HG03457 (cell line): Measurements from ENCODE around the gene TLE7.

ENCODE experiments used
- ATAC-seq: cut with Tn5 transposase; IDR thresholded peaks from one replicate; pipeline ENCODE4 v1.9.1; 2021; ENCODE audit warnings: moderate number of reproducible peaks; ENCODE audit not compliant: unreplicated experiment

The TLE7 gene

DNA sequence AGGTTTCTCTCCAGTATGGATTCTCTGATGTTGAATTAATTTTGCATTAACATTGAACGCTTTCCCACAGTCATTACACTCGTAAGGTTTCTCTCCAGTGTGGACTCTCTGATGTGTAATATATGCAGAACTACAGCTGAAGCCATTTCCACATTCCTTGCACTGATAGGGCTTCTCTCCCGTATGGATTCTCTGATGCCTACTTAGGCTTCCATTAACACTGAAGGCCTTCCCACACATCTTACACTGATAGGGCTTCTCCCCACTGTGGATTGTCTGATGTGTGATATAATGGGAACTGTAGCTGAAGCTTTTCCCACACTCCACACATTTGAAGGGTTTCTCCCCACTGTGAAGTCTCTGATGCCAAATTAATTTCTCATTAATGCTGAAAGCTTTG is 7.2 kb upstream of the TLE7 start:
- ATAC-seq: no peak

DNA sequence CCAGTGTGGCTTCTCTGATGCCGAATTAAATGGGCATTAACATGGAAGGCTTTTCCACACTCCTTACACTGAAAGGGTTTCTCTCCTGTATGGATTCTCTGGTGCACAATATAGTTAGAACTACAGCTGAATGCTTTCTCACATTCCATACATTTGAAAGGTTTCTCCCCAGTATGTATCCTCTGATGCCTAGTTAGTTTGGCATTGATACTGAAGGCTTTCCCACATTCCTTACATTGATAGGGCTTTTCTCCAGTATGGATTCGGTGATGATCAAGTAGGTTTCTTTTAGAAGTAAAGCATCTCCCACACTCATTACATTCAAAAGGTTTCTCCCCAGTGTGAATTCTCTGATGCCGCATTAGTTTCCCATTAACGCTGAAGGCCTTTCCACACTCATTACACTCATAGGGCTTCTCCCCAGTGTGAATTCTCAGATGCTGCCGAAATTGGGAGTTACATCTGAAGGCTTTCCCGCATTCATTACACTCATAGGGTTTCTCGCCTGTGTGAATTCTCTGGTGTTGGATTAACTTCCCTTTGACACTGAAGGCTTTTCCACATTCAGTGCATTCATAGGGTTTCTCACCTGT is 6.5 kb upstream of the TLE7 start:
- ATAC-seq: no peak

DNA sequence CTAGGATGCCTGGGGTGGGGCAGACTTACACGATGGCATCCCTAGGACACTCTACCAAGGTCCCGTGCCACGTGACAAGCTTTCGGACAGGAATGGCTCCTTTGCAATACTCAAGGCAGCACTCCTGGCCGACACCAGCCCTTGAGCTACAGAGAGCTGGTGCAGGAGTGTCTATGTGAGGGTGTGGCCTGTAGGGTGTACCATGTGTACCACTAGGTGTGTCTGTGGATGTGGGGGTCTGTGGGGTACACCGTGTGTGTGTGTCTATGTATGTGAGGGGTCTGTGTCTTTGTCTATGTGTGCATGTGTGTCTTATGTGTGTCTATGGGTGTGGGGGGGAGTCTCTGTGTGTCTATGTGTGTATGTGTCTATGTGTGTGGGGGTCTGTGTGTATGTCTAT is 1.9 kb upstream of the TLE7 start:
- no peak for ATAC-seq

DNA sequence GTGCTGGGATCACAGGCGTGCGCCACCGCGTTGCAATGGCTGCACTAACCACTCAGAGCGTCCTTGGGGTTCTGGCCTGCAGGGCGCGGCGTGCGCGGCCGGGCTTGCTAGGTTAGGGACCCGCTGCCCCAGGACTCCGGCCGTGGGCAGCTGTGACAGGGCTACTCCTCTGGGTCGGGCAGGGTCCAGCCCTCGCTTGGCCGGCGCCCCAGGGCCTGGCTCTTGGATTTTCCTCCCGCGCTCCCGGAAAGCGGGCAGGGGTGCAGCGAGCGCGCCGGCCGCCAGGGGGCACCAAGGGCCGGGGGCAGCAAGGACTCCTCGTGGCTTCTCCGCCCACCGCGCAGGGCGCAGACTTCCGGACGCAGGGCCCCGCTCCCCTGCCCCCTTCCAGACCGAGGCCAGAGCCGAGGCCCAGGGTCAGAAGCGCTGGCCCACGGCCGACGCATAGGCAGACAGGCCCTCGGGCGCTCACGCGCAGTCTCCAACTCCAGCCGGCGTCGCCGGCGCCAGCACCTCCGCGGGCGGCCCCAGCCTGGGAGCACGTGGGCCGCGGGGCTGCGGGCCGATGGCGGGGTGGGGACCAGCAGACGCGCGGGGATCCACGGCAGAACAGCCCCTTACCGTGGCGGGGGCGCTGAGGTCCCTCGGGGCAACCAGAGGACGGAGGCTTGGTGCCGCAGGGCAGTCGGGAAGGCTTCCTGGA is 355 bp downstream of the TLE7 start:
- ATAC-seq: no peak

DNA sequence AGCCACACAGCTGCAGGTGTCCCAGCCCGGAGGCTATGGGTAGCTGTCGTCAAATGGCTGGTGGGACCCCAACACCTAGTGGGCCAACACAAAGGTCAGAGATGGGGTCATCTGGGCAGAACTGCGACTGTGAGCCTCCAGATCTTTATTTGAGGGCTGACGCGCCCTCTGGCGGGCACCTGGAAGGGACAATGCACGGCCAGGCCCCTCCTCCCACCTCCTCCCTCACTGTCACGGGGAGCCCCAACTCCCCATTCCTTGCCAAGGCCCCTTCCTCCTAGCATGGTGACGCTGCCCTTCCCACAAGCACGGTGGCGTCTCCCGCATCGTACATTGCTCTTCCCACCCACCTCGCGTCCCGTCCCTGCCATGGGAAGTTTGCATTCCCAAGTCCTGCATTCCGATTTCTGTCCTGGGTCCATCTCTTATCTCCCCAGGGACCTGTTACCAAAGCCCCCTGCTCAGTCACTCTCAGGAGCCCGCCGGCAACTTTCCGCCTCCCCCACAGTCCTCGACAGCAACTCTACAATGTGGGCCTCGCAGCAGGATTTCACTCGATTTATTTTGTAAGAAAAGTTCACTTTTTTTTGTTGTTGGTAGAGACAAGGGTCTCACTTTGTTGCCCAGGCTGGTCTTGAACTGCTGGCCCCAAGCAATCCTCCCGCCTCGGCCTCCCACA is 1.0 kb downstream of the TLE7 start:
- ATAC-seq: no peak

DNA sequence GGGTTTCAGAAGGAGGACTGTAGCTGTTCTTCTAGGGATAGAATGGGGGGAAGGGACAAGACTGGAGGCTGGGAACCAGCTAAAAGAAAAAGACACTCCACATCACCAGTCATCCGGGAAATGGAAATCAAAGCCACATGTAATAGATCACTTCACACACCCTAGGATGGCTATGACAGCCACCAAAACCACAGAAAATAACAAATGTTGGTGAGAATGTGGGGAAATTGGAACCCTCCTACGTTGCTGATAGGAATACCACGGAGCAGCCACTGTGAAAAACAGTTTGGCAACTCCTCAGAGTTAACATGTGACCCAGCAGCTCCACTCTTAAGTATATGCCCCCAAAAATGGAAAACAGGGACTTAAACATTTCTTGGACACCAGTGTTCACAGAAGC is 2.3 kb downstream of the TLE7 start:
- no peak for ATAC-seq

DNA sequence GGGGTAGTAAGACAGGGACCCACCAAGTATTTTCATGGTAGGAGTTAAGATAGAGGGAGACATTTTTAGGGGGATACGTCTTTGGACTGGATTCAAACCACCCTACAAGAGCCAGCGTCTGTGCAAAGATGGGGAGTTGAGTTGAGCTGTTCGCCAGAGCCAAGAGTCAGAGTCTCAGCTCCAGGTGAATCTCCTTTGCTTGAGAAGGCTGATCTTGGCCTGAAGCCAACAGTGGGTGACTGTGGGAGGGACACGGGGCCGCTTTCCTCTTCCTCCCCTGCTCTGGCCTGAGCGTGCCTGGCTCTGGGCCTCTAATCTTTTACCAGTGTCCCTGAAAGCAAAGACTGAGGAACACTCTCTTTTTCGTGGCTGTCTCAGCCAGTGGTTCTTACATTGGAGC is 5.4 kb downstream of the TLE7 start:
- ATAC-seq: no peak

DNA sequence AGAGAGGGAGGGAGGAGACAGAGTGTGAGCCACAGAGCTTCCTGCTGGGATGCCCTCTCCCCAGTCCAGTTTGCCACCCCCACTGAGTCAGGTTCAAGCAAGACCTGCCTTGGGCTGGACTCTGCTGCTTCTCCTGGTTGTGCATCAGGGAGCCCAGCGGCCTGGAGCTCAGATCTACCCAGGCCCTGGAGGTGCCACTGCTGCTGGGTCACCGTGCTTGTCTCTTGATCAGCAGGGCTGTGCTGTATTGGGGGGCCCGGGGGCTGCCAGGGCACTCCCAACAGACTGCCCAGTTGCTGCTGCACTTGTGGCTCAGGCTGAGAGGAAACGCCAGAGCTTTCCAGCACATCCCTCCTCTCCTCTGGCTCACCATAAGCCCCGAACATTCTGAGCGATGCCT is 8.9 kb downstream of the TLE7 start:
- ATAC-seq: no peak

DNA sequence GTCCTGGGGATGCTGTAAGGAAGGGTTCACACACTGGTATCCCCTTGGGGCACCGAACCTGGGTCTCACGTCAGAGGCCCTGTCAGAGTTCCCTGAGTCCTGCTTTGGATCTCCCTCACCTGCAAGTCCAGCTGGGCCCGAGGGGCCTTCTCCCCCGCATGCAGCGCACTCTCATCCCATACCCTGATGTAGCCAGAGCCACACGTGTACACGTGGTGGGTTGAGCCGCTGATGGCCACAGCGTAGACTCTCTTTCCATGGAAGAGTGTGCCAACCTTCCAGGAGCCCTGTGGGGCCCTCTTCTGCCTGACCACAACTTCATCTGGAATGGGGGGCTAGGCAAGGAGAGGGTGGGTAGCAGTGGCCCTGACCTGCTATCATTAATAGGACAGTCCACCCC is 9.9 kb downstream of the TLE7 start:
- no peak for ATAC-seq

DNA sequence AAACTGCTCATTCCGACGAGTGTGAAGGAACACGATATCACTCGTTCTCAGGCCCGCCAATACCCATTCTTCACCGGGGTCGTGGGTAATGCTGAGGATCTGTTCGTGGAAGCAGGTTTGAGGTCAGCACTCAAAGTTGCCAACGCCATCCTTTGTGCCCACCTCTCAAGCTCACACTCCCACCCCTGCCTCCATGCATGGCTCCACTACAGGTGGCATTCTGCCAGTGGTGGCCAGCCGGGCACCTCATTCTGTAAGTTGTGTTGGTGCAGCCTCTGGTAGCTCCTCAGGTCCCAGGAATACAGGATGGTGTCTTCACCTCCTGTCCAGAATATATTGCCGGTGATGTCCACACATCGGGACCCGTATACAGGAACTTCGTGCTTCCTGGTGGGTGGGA is 10.7 kb downstream of the TLE7 start:
- ATAC-seq: no peak

DNA sequence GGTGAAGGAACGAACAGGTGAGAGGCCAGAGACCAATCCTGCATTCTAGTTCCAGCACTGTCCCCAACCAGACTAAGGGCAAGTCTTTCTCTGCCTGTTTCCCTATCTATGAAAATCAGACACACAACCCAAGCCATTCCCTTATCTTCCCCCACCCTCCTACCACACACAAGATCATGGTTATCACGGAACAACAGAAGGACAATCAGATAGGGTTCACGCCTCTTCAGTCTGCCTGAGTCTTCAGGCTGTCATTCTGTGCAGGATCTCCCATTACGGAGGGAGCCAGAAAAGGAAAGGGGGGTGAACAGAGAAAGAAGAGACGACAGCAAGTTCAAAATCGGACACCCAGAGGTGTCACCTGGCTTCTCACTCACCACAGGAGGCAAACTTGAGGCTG is 11.1 kb downstream of the TLE7 start:
- no peak for ATAC-seq

DNA sequence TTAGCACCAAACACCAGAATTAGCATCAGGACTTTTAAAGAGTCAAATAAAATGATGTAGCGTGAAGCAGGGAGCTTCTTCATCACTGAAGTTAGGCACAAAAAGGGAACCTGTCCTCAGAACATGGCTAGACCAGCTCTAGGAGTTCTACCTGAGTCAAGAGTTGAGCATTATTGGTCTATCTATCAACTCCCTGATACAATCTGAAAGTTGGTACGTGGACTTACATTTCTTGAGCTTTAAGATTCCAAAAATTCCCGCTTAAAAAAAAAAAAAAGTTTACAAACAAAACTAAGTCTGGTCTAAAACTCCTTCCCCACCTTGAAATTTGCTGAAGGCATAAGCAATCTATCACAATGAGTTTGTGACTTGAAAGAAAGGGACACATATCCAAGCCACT is 12.3 kb downstream of the TLE7 start:
- no peak for ATAC-seq

DNA sequence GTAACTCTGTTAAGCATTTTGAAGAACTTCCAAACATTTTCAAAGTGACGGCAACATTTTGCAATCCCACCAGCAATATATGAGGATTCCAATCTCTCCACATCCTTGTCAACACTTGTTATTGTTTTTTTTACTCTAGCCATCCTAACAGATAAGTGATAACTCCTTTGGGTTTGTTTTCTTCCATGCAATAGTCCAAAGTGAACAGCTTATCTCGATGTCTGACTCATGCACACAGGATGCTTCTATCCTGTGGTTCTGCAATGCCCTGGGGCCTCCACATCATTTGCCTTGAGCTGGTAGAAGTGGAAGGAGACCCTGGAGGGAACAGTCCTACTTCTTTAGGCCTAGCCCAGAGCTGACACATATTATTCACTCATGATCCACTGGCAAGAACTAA is 13.0 kb downstream of the TLE7 start:
- no peak for ATAC-seq

DNA sequence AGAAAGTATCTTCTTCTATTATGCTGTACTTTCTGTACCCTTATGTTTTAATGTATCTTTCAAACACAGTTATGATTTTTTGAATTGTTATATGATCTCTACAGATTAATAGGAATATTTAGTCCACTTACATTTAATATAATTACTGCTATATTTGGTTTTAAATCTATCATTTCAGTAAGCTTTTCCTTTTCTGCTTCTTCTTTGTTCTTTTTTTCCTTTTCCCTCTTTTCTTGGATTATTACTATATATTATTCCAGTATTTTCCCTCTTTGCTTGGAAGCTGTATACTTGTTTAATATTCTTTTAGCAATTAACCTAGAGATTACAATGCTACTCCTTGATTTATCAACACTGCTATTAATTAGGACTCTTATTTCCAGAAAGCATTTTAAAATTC is 13.5 kb downstream of the TLE7 start:
- ATAC-seq: no peak

DNA sequence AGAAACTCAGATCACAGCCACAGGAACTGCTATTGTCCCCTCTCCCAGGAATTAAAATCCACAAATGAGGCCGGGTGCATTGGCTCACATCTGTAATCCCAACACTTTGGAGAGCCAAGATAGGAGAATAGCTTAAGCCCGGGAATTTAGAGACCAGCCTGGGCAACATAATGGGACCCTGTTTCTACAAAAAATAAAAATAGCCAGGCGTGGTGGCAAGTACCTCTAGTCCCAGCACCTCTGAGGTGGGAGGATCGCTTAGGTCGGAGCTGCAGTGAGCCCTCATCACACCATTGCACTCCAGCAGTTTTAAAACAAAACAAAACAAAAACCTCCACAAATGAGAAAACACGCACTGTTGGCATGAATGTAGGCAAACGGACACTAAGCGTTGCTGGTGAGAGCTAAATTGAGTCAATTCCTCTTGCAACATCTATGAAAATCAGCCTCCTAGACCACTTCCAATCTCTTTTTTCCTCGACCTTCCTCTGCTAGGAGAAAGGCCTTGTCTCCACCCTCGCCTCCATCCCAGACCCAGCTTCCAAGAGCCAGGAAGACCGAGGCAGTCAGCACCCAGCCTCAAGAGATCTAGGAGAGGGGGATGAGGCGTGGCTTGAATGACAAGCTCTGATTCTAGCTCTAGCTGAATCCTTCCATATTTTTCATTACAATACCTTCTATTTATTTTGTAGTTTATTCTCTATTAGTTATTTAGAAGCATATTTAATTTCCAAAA is 14.8 kb downstream of the TLE7 start:
- ATAC-seq: no peak

DNA sequence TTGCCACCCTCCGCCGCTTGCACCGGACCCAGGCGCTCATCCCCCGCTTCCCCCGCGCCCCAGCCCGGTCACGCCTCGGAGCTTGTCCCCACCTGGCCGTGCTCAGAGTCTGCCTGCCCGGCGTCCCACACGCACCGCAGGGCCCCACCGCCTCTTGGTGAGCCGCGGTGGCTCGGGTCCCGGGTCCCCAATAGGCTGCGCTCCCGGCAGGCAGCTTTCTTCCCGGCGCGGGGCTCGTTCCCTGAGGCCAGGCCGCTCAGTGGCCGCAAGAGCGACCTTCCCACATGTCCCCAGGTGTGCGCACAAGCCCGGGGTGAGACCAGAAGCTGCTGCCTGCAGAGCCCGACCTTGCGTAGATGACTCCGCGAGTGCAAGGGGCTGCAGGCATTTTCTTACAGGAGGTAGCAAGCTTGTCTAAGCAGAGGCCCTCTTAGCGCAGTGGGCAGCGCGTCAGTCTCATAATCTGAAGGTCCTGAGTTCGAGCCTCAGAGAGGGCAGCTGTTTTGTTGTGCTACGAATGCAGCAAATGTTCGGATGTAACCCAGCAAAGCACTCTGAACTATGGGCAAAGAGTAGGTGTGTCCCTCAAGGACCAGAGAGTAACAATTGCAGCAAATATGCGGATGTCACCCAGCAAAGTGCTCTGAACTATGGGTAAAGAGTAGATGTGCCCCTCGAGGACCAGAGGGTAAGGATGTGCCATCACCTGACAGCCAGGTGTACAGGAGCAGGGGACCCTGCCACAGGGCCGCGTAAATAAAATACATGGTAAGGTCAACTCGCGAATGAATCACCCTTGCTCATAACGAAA is 15.6 kb downstream of the TLE7 start:
- peak; percentile 58 for ATAC-seq

DNA sequence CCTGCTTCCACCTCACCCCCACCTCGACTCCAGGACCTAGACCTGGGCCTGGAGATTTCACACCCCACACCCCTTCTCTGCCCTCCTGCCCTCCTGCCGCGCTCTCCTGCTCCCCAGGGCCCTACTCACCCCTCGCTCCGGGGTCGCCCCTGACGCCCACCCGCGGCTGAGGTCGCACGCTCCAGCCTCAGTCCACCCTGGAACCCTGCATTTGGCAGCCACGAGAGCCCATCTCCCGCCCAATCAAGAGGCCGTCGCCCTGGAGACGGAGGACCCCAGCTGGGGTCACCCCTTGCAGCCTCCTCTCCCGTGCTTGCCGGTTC is 16.1 kb downstream of the TLE7 start:
- ATAC-seq: no peak

DNA sequence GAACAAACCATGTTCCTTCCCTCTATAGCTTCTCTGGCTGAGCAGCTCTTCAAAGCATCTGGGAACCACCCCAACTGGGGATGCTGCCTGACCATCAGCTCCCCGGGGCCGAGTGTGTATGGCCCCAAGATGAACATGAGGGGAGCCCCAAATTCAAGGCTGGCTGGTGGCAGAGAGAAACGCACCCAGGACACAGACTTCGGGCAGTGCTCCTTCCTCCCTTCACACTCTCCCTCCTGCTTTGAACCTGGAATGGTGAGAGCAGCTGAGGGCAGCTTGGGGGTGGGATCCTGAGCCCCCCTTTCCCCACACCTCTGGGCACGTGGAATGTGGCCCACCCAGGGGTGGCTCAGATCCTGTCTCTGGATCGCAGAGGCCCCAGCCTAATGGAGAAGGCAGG is 17.2 kb downstream of the TLE7 start:
- no peak for ATAC-seq

DNA sequence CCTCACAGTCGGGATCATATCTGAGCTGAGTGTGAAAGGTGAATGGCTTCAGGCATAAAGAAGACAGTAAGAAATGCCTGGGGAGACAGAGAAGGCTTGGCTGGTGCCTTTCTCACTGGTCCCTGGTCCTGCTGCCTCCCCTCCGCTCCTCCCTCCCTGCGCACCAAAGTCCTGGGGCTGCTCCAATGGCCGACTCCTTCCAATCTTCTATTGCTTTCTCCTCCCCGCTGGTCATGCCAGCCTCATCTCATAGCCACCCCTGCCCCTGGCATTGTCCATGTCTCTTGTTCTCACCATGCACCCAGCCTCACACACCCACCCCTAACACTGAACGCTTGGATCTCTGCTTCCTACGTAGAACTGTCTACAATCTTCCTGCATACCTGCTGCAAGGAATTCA is 18.0 kb downstream of the TLE7 start:
- no peak for ATAC-seq

DNA sequence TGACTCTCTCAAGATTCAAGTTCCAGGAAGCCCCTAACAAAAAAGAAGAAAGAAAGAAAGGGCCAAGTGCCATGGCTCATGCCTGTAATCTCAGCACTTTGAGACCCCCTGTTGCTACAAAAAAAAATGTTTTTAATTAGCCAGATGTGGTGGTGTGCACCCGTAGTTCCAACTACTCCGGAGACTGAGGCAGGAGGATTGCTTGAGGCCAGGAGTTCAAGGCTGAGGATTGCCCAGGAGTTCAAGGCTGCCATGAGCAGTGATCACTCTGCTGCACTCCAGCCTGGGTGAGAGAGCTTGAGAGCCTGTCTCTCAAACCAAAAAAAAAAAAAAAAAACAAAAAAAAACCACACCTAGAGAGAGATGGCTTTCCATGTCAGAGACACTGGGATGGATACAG is 18.8 kb downstream of the TLE7 start:
- no peak for ATAC-seq

DNA sequence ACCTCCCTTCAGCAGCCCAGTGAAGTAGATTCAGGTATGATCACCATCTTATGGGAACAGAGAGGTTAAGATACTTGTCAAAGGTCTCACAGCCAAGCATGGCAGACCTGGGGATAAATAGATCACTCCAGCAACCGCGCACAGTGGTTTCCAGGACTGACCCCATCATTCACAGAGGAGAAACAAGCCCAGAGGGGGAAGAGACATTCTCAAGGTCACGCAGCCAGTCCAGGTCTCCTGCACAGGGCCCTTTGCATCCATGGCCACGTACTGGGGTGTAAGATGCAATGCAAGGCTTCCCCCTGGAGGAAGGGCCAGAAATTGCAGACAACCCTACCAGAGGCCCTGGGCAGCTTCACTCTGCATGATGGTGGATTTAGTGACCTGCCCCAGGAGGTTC is 19.9 kb downstream of the TLE7 start:
- no peak for ATAC-seq
